Middle frontal gyrus (tissue), 1 donor: ENCODE measurements around the gene OCA2.
"Not testable (repeated sequence)": the region's sequence is repeated elsewhere in the genome, so short reads cannot be mapped to it uniquely, and the experiment has no call there.

Experiments used
- DNase-seq: peaks from one replicate; pipeline ENCODE4 v3.0.0-alpha.2; 2015; ENCODE audit warnings: low spot score; ENCODE audit errors: extremely low spot score

The OCA2 gene

GRCh38 chr15:27952593-27952992, 146.5 kb downstream of the OCA2 start:
- DNase-seq, result not testable (repeated sequence)

GRCh38 chr15:27951191-27951890, 147.8 kb downstream of the OCA2 start:
- DNase-seq, result no peak

GRCh38 chr15:27949089-27949488, 150.0 kb downstream of the OCA2 start:
- no peak for DNase-seq

GRCh38 chr15:27939246-27939645, 159.9 kb downstream of the OCA2 start:
- no peak for DNase-seq

GRCh38 chr15:27937851-27938250, 161.3 kb downstream of the OCA2 start:
- no peak for DNase-seq

GRCh38 chr15:27936164-27936563, 163.0 kb downstream of the OCA2 start:
- no peak for DNase-seq

GRCh38 chr15:27935328-27935727, 163.8 kb downstream of the OCA2 start:
- DNase-seq, result no peak

- no peak for DNase-seq
Observed at GRCh38 chr15:27934782-27935181, 164.3 kb downstream of the OCA2 start.

GRCh38 chr15:27933562-27933961, 165.6 kb downstream of the OCA2 start:
- no peak for DNase-seq

GRCh38 chr15:27932600-27932999, 166.5 kb downstream of the OCA2 start:
- no peak for DNase-seq

GRCh38 chr15:27928386-27928785, 170.7 kb downstream of the OCA2 start:
- DNase-seq, result no peak

- DNase-seq, result no peak
Observed at GRCh38 chr15:27912283-27912682, 186.8 kb downstream of the OCA2 start.

- DNase-seq, result no peak
Observed at GRCh38 chr15:27906802-27907201, 192.3 kb downstream of the OCA2 start.

- no peak for DNase-seq
Observed at GRCh38 chr15:27903405-27903804, 195.7 kb downstream of the OCA2 start.

GRCh38 chr15:27902680-27903385, 196.3 kb downstream of the OCA2 start:
- DNase-seq, result no peak

- no peak for DNase-seq
Observed at GRCh38 chr15:27899583-27900285, 199.4 kb downstream of the OCA2 start.

- DNase-seq, result no peak
Observed at GRCh38 chr15:27897481-27897880, 201.6 kb downstream of the OCA2 start.

- no peak for DNase-seq
Observed at GRCh38 chr15:27894645-27895044, 204.5 kb downstream of the OCA2 start.

GRCh38 chr15:27889258-27889657, 209.9 kb downstream of the OCA2 start:
- no peak for DNase-seq

GRCh38 chr15:27885201-27885600, 213.9 kb downstream of the OCA2 start:
- no peak for DNase-seq

- DNase-seq, result no peak
Observed at GRCh38 chr15:27884726-27885125, 214.4 kb downstream of the OCA2 start.

GRCh38 chr15:27878841-27879240, 220.3 kb downstream of the OCA2 start:
- DNase-seq, result no peak
